Measurements from ENCODE around the gene GPR152.

Gene GPR152

GRCh38 chr11:67464411-67465188 lies 12.1 kb upstream of the GPR152 start:
- peak; percentile 86 for DNase-seq (ENCODE audit: low read depth)

- no peak for DNase-seq (ENCODE audit: low read depth)
These were observed 11.3 kb upstream of the GPR152 start for GRCh38 chr11:67463680-67464410.

- DNase-seq (ENCODE audit: low read depth), result no peak
These were observed 10.7 kb upstream of the GPR152 start for GRCh38 chr11:67463186-67463585.

GRCh38 chr11:67458266-67458665 lies 5.7 kb upstream of the GPR152 start:
- DNase-seq (ENCODE audit: low read depth), result no peak

GRCh38 chr11:67457453-67457852 lies 4.9 kb upstream of the GPR152 start:
- DNase-seq (ENCODE audit: low read depth), result no peak

- DNase-seq (ENCODE audit: low read depth), result no peak
These were observed 3.7 kb upstream of the GPR152 start for GRCh38 chr11:67456068-67456705.

GRCh38 chr11:67455054-67455453 lies 2.5 kb upstream of the GPR152 start, which contains the start of gene CABP4:
Gene CABP4 (plus strand): TSS chr11:67455354. CDS start chr11:67455424, 70 bp downstream.
- DNase-seq (ENCODE audit: low read depth), result no peak

GRCh38 chr11:67453816-67454732 lies 1.5 kb upstream of the GPR152 start:
- no peak for DNase-seq (ENCODE audit: low read depth)

- DNase-seq (ENCODE audit: low read depth), result no peak
These were observed 912 bp downstream of the GPR152 start for GRCh38 chr11:67451658-67451976.

- no peak for DNase-seq (ENCODE audit: low read depth)
These were observed 1.5 kb downstream of the GPR152 start for GRCh38 chr11:67450796-67451657.

GRCh38 chr11:67449116-67449844 lies 3.2 kb downstream of the GPR152 start:
- DNase-seq (ENCODE audit: low read depth), result no peak

- no peak for DNase-seq (ENCODE audit: low read depth)
These were observed 4.3 kb downstream of the GPR152 start for GRCh38 chr11:67448220-67448609.

- no peak for DNase-seq (ENCODE audit: low read depth)
These were observed 7.0 kb downstream of the GPR152 start for GRCh38 chr11:67445515-67445914.

- no peak for DNase-seq (ENCODE audit: low read depth)
These were observed 9.8 kb downstream of the GPR152 start for GRCh38 chr11:67442504-67443404.

GRCh38 chr11:67441731-67442351 lies 10.7 kb downstream of the GPR152 start:
- no peak for DNase-seq (ENCODE audit: low read depth)

GRCh38 chr11:67441098-67441563 lies 11.4 kb downstream of the GPR152 start:
- no peak for DNase-seq (ENCODE audit: low read depth)

- DNase-seq (ENCODE audit: low read depth), result no peak
These were observed 12.1 kb downstream of the GPR152 start for GRCh38 chr11:67440229-67441097.
